Muscle of leg (tissue), 11 donors: ENCODE data around the gene TSPAN4. TPM values are rescaled to one million over a fixed set of nuclear protein-coding genes. Genes with fewer than 3 reads are reported as not detected.

Source experiments
- DNase-seq: peaks from one replicate; pipeline ENCODE4 v3.0.0; 2013
- H3K27ac ChIP-seq: one replicate; pipeline ENCODE4 v1.5.1; 2013; ENCODE audit warnings: mild to moderate bottlenecking, low read length, control low read depth
- H3K27me3 ChIP-seq: one replicate; pipeline ENCODE4 v1.6.1; 2013; ENCODE audit warnings: low read length; ENCODE audit not compliant: control insufficient read depth, insufficient read depth
- H3K36me3 ChIP-seq: one replicate; pipeline ENCODE4 v1.6.1; 2013; ENCODE audit warnings: low read length; ENCODE audit not compliant: control insufficient read depth, insufficient read depth
- H3K4me1 ChIP-seq: one replicate; pipeline ENCODE4 v1.6.1; 2013; ENCODE audit warnings: low read length; ENCODE audit not compliant: control insufficient read depth, insufficient read depth
- H3K4me3 ChIP-seq: one replicate; pipeline ENCODE4 v1.5.1; 2013; ENCODE audit warnings: low read length, control low read depth
- H3K9me3 ChIP-seq: replicated peaks from 2 replicates; pipeline ENCODE4 v1.6.1; 2013; ENCODE audit warnings: low read depth, low read length; ENCODE audit not compliant: control insufficient read depth
- WGBS: methylation state at CpG from one replicate; pipeline ENCODE4 v1.1.5; 2013; ENCODE audit warnings: missing lambda C conversion rate; ENCODE audit not compliant: insufficient coverage; 5-methylcytosine and 5-hydroxymethylcytosine counted together
- polyA plus RNA-seq, 8 donors: library from polyadenylated mRNA; unstranded; fragments of 120-200 nt; gene quantifications; one replicate each; pipeline versions ENCODE4 v1.2.1 to v1.2.3, GENCODE V29; 2013; ENCODE audit warnings: inconsistent platforms in 1 of 8, low replicate concordance in 1 of 8; ENCODE audit not compliant: insufficient read length in 8 of 8, insufficient read depth in 1 of 8
- total RNA-seq: library from RNA; stranded (reverse); fragments of 120-200 nt; gene quantifications from one replicate; pipeline ENCODE4 v1.2.4, GENCODE V29; 2013

Gene TSPAN4
- total and polyA plus RNA-seq, 9 donors = 48.0 to 75.9 (median 63.3) TPM

GRCh38 chr11:867856-868358 lies 25.3 kb downstream of the TSPAN4 start:
- WGBS = 79% methylated on average over 3 of the region's 8 CpGs
- Histone ChIP-seq H3K27me3 (no peaks in the 10 kb centered on the region), H3K36me3 (peaks cover 46% of the 10 kb centered on the region), H3K27ac (no peak overlapping the region), H3K4me3 (no peak overlapping the region), H3K9me3 (no peaks in the 10 kb centered on the region), H3K4me1 (peaks cover 4% of the 10 kb centered on the region)
- peak; percentile 12 for DNase-seq

- H3K4me3 ChIP-seq = no peak overlapping the region
- peaks cover 7% of the 10 kb centered on the region for H3K4me1 ChIP-seq
- no peaks in the 10 kb centered on the region for H3K27me3 ChIP-seq
- H3K9me3 ChIP-seq = no peaks in the 10 kb centered on the region
- H3K27ac ChIP-seq = no peak overlapping the region
- no peak for DNase-seq
- WGBS = 90% methylated on average over 16 of the region's 17 CpGs
- H3K36me3 ChIP-seq = peaks cover 48% of the 10 kb centered on the region
These were observed 25.7 kb downstream of the TSPAN4 start for GRCh38 chr11:868394-868793.

- Histone ChIP-seq H3K9me3 (no peaks in the 10 kb centered on the region), H3K27ac (no peak overlapping the region), H3K27me3 (no peaks in the 10 kb centered on the region), H3K4me3 (no peak overlapping the region), H3K4me1 (peaks cover 11% of the 10 kb centered on the region), H3K36me3 (peaks cover 46% of the 10 kb centered on the region)
- 71% methylated on average over 8 of the region's 12 CpGs for WGBS
- no peak for DNase-seq
These were observed 26.1 kb downstream of the TSPAN4 start for GRCh38 chr11:868802-869201.

- DNase-seq = no peak
- H3K9me3 ChIP-seq = no peaks in the 10 kb centered on the region
These were observed 26.9 kb downstream of the TSPAN4 start for GRCh38 chr11:869399-870126.

GRCh38 chr11:870127-870413 lies 27.4 kb downstream of the TSPAN4 start:
- H3K4me3 ChIP-seq = no peak overlapping the region
- H3K4me1 ChIP-seq = peaks cover 22% of the 10 kb centered on the region
- no peaks in the 10 kb centered on the region for H3K27me3 ChIP-seq
- peaks cover 53% of the 10 kb centered on the region for H3K36me3 ChIP-seq
- no peak for DNase-seq
- H3K27ac ChIP-seq = no peak overlapping the region
- WGBS = 34% methylated on average over 8 of the region's 8 CpGs
- no peaks in the 10 kb centered on the region for H3K9me3 ChIP-seq

More at GRCh38 chr11:869399-870126, 26.9 kb downstream of the TSPAN4 start:
- 81% methylated on average over 22 of the region's 25 CpGs for WGBS
- Histone ChIP-seq H3K36me3 (peaks cover 48% of the 10 kb centered on the region), H3K4me1 (peaks cover 17% of the 10 kb centered on the region), H3K27ac (no peak overlapping the region), H3K27me3 (no peaks in the 10 kb centered on the region), H3K4me3 (no peak overlapping the region)

GRCh38 chr11:870418-870817 lies 27.8 kb downstream of the TSPAN4 start:
- WGBS = 94% methylated on average over 6 of the region's 8 CpGs
- DNase-seq = no peak
- H3K4me1 ChIP-seq = peaks cover 23% of the 10 kb centered on the region
- H3K27me3 ChIP-seq = no peaks in the 10 kb centered on the region
- peaks cover 51% of the 10 kb centered on the region for H3K36me3 ChIP-seq
- H3K27ac ChIP-seq = no peak overlapping the region
- H3K9me3 ChIP-seq = no peaks in the 10 kb centered on the region
- H3K4me3 ChIP-seq = no peak overlapping the region

GRCh38 chr11:871472-871871 lies 28.8 kb downstream of the TSPAN4 start:
- Histone ChIP-seq H3K4me1 (peaks cover 30% of the 10 kb centered on the region), H3K27me3 (no peaks in the 10 kb centered on the region), H3K36me3 (peaks cover 44% of the 10 kb centered on the region), H3K4me3 (no peak overlapping the region), H3K27ac (no peak overlapping the region), H3K9me3 (no peaks in the 10 kb centered on the region)
- WGBS = 75% methylated on average over 9 of the region's 9 CpGs
- DNase-seq = no peak

- peaks cover 40% of the 10 kb centered on the region for H3K4me1 ChIP-seq
- no peak overlapping the region for H3K4me3 ChIP-seq
These were observed 30.1 kb downstream of the TSPAN4 start for GRCh38 chr11:872799-873198.

GRCh38 chr11:873706-874105 lies 31.1 kb downstream of the TSPAN4 start:
- Histone ChIP-seq H3K4me3 (no peak overlapping the region), H3K27me3 (no peaks in the 10 kb centered on the region), H3K36me3 (peaks cover 36% of the 10 kb centered on the region), H3K9me3 (no peaks in the 10 kb centered on the region), H3K27ac (peak overlapping the region; percentile 59), H3K4me1 (peaks cover 40% of the 10 kb centered on the region)
- 32% methylated on average over 3 of the region's 12 CpGs for WGBS
- peak; percentile 76 for DNase-seq

More at GRCh38 chr11:872799-873198, 30.1 kb downstream of the TSPAN4 start:
- Histone ChIP-seq H3K27ac (peak overlapping the region; percentile 55), H3K36me3 (peaks cover 42% of the 10 kb centered on the region), H3K9me3 (no peaks in the 10 kb centered on the region), H3K27me3 (no peaks in the 10 kb centered on the region)
- no peak for DNase-seq
- WGBS = 87% methylated on average over 6 of the region's 9 CpGs

- no peak overlapping the region for H3K4me3 ChIP-seq
- WGBS = 90% methylated on average over 15 of the region's 16 CpGs
- no peaks in the 10 kb centered on the region for H3K9me3 ChIP-seq
- H3K36me3 ChIP-seq = peaks cover 35% of the 10 kb centered on the region
- DNase-seq = no peak
- H3K27me3 ChIP-seq = no peaks in the 10 kb centered on the region
- H3K27ac ChIP-seq = no peak overlapping the region
- peaks cover 40% of the 10 kb centered on the region for H3K4me1 ChIP-seq
These were observed 32.6 kb downstream of the TSPAN4 start for GRCh38 chr11:875203-875602.
